Neural cell (in vitro differentiated cells): ENCODE results near the gene CAND1.

Experiments
- CTCF ChIP-seq: fragments of 450-650 bp; IDR thresholded peaks from 2 replicates; pipeline ENCODE4 v1.5.1; 2014; ENCODE audit warnings: antibody characterized with exemption, mild to moderate bottlenecking, moderate library complexity; ENCODE audit not compliant: poor library complexity, severe bottlenecking
- EP300 ChIP-seq: fragments of 450-650 bp; conservative IDR thresholded peaks from 2 replicates; pipeline ENCODE4 v1.6.1; 2014; ENCODE audit warnings: antibody characterized with exemption, mild to moderate bottlenecking, moderate library complexity; ENCODE audit not compliant: poor library complexity, severe bottlenecking
- EZH2 ChIP-seq: fragments of 200-600, 300-800 bp; shearing (Covaris generic), sonication (generic); IDR thresholded peaks from 2 replicates; pipeline ENCODE4 v1.6.1; 2014; ENCODE audit warnings: antibody characterized with exemption, low read length, borderline replicate concordance, mild to moderate bottlenecking; ENCODE audit not compliant: insufficient read depth, poor library complexity, severe bottlenecking
- POLR2AphosphoS5 ChIP-seq: IDR thresholded peaks from 2 replicates; pipeline ENCODE4 v1.6.1; 2012
- TAF1 ChIP-seq: IDR thresholded peaks from 2 replicates; pipeline ENCODE4 v1.6.1; 2012; ENCODE audit warnings: low read depth
- TF ChIP-seq, protein P1 (sequence below): IDR thresholded peaks from 2 replicates; pipeline ENCODE4 v1.6.1; 2012; ENCODE audit warnings: borderline replicate concordance

GRCh38 chr12:67241482-67241881 is 27.7 kb upstream of the CAND1 start:
- no peak for TF ChIP-seq CTCF
- TF ChIP-seq POLR2AphosphoS5: no peak
- TF ChIP-seq EP300: no peak
- TF ChIP-seq, protein P1, sequence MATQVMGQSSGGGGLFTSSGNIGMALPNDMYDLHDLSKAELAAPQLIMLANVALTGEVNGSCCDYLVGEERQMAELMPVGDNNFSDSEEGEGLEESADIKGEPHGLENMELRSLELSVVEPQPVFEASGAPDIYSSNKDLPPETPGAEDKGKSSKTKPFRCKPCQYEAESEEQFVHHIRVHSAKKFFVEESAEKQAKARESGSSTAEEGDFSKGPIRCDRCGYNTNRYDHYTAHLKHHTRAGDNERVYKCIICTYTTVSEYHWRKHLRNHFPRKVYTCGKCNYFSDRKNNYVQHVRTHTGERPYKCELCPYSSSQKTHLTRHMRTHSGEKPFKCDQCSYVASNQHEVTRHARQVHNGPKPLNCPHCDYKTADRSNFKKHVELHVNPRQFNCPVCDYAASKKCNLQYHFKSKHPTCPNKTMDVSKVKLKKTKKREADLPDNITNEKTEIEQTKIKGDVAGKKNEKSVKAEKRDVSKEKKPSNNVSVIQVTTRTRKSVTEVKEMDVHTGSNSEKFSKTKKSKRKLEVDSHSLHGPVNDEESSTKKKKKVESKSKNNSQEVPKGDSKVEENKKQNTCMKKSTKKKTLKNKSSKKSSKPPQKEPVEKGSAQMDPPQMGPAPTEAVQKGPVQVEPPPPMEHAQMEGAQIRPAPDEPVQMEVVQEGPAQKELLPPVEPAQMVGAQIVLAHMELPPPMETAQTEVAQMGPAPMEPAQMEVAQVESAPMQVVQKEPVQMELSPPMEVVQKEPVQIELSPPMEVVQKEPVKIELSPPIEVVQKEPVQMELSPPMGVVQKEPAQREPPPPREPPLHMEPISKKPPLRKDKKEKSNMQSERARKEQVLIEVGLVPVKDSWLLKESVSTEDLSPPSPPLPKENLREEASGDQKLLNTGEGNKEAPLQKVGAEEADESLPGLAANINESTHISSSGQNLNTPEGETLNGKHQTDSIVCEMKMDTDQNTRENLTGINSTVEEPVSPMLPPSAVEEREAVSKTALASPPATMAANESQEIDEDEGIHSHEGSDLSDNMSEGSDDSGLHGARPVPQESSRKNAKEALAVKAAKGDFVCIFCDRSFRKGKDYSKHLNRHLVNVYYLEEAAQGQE: no peak
- no peak for TF ChIP-seq EZH2
- TF ChIP-seq TAF1: no peak
